GM18868 (cell line): ENCODE results near the gene ZNF268.
A peak's percentile ranks its signal among the peaks of the same experiment; 100 is the strongest.

Source experiments
- ATAC-seq: cut with Tn5 transposase; IDR thresholded peaks from one replicate; pipeline ENCODE4 v1.9.1; 2021; ENCODE audit warnings: mild to moderate bottlenecking, moderate library complexity; ENCODE audit not compliant: unreplicated experiment

The ZNF268 gene

DNA sequence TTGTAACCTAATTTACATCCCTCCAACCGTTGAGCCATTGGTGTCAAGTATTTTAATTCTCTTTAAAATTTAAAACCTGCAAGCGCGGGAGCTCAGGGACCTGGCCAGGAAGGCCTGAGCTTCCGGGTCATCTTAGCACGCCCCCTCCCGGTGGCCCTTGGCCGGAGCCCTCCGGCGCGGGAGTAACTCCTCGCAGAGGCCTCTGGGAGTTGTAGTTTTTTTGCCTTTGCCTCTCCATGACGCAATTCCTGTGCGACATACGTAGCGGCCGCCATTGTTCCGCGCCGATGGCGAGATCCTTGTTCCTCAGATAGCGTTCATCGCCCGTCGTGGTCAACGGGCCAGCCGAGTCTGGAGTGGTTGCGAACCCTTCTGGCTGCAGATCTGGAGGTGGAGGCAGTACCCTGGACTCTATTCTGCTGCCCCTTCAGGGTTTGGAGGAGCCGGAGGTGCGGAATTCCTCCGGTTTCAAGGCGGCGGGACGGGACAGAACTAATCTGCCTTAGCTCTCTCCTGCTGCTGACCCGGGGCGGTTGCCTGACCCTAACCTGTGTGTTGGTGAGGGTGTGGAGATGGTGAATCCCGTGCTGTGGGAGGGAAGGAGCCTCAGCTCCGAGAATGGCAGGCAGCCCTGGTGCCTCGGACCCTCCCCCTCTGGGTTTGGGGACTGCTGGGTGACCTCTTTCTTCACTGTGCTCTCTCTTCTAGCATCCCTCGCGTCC is at the start of gene ZNF268:
ZNF268 (plus strand) TSS at position 258 of the 722 bp plus-strand sequence. CDS start 503 bp downstream, outside the sequence.
- ATAC-seq = peak; percentile 94

- ATAC-seq = no peak
These were observed 45.5 kb upstream of the ZNF268 start for GRCh38 chr12:133135747-133136146.

DNA sequence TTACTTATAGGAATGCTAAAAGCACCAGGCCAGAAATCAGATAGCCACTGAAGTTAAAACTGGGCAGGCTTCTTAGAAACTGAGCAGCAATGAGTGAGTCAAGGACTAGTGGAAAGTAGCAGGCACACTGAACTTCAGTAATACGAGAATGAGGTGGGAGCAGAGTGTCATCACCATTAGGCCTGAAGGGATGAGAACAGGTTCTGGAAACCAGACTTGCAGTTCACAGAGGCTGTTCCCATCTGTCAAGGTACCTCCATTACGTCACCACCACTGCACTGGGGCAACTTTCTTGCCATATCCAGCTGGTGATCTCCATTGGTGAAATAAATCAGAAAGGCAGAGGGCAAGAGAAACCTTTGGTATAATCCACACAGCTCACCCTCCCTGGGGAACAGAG is 35.3 kb upstream of the ZNF268 start:
- no peak for ATAC-seq

- no peak for ATAC-seq
These were observed 25.1 kb upstream of the ZNF268 start for GRCh38 chr12:133156125-133156690.

- no peak for ATAC-seq
These were observed 15.5 kb upstream of the ZNF268 start for GRCh38 chr12:133165776-133166175.

DNA sequence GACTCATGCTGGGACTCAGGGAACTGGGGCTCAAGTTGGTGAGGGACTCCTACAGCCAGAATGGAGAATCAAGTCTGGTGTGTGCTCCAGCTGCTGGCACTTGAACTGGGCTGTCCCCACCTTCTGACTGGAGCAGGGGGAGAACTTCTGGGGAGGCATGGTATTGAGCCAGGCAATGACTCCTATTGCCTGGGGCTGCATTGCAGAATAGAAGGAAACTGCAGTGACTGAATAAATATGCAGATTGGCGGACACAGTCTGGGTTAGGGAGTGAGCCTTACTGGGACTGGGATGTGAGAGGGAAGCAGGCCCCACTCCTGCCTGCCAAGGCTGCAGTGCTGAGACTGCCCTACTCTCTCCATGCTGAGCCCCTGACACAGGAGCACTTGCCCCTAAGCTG is 8.8 kb upstream of the ZNF268 start:
- ATAC-seq = no peak

DNA sequence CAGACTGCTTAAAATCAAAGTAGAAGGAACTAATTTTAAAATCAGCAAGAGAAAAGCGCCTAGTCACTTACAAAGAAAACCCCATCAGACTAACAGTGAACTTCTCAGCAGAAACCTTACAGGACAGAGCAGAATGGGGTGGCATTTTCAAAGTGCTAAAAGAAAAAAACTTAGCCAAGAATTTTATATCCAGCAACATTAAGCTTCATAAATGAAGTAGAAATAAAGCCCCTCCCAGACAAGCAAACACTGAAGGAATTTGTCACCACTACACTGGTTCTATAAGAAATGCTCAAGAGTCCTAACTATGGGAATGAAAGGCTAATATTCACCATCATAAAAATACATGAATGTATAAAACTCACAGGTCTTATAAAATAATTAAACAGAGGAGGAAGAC is 6.4 kb upstream of the ZNF268 start:
- ATAC-seq = no peak

- ATAC-seq = no peak
These were observed 626 bp upstream of the ZNF268 start for GRCh38 chr12:133180669-133181068.

DNA sequence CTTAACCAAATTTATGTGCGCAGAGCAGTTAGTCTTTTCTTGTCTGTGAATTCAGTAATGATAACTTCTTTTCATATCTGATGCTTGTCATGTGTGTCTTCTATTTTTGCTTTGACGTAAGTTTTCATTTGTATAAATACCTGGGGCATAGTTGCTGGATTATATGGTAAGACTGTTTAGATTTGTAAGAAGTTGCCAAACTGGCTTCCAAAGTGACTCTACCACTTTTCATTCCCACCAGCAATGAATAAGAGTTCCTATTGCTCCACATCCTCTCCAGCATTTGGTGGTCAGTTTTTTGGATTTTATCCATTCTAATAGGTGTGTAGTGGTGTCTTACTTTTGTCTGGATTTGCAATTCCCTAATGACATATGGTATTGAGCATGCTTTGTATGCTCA is 8.9 kb downstream of the ZNF268 start:
- ATAC-seq = no peak

DNA sequence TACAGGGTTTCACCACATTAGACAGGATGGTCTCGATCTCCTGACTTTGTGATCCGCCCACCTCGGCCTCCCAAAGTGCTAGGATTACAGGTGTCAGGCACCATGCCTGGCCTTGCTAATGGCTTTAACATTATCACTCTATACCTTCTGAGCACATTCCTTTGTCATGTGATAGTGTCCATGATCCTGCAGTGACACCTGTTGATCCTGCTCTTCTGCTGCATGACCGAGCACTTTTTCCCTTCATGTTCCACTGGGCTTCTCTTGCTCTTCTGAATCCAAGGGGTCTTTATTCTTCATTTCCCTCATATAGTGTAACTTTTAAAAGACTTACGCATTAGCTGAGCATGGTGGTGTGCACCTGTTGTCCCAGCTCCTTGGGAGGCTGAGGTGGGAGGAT is 11.6 kb downstream of the ZNF268 start:
- no peak for ATAC-seq

DNA sequence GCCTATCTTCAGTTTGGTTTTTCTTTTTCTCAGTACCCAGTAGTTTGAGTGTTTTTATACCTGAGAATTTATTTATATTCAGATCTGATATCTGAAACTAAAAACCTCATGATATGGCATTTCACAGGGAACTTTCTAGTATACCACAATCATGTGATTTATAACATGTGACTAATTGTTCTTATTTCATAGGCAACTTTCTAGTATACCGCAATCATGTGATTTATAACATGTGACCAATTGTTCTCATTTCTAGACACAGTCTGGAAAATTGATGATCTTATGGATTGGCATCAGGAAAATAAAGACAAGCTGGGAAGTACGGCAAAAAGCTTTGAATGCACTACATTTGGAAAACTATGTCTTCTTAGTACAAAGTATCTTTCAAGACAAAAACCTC is 20.6 kb downstream of the ZNF268 start:
- ATAC-seq = no peak

- ATAC-seq = no peak
These were observed 21.4 kb downstream of the ZNF268 start for GRCh38 chr12:133202493-133203343.

DNA sequence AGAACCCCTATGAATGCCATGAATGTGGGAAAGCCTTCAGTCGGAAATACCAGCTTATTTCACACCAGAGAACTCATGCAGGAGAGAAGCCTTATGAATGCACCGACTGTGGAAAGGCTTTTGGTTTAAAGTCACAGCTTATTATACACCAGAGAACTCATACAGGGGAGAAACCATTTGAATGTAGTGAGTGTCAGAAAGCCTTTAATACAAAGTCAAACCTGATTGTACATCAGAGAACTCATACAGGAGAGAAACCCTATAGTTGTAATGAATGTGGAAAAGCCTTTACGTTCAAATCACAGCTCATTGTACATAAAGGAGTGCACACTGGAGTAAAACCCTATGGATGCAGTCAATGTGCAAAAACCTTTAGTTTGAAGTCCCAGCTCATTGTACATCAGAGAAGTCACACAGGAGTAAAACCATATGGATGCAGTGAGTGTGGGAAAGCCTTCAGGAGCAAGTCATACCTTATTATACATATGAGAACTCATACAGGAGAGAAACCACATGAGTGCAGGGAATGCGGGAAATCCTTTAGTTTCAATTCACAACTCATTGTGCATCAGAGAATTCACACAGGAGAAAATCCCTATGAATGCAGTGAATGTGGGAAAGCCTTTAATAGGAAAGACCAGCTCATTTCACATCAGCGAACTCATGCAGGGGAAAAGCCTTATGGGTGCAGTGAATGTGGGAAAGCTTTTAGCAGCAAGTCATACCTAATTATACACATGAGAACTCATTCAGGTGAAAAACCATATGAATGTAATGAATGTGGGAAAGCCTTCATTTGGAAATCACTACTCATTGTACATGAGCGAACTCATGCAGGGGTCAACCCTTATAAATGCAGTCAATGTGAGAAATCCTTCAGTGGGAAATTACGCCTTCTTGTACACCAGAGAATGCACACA is 22.3 kb downstream of the ZNF268 start:
- no peak for ATAC-seq

DNA sequence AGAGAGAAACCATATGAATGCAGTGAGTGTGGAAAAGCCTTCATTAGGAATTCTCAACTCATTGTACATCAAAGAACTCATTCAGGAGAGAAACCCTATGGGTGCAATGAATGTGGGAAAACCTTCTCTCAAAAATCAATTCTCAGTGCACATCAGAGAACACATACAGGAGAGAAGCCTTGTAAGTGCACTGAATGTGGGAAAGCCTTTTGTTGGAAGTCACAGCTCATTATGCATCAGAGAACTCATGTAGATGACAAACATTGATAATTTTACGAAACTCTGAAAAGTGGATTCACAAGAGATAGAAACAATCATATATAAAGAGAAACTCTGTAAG is 22.9 kb downstream of the ZNF268 start:
- ATAC-seq = no peak

DNA sequence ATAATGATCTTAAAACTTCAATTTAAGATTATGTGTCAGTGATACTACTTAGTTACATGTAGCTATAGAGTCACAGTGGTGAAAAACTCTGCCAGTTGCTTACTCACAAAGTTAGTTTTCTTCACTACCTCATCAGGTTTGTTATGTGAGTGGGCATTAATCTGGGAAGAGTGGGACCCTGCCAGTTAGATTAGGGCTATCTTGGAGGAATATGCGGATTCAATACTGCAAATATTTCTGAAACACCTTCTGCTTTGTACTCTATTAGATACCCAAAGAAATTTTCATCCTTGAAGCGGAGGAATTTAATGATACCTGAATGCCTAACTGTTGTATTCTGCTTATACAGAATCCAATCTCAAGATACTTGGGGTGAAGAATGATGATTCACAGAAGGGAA is 25.1 kb downstream of the ZNF268 start:
- no peak for ATAC-seq

- ATAC-seq = no peak
These were observed 34.4 kb downstream of the ZNF268 start for GRCh38 chr12:133215724-133216123.

DNA sequence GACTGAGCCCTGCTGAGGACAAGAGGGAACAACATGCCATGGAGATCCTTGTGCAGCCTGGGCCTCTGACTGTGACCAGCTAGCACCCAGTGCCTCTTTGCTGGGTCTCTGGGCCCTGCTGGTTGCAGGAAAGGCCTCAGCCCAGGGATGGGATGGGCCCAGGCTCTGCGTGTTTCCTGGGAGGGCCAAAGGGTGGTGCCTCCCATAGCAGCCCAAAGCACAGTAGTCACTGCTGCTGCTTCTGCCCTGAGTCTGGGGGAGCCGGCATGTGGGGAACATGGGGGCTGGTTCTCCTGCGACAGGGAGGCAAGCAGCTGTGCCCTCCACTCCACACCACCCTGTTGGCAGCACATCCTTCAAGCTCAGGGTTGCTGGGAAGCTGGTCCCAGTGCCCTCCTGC is 35.9 kb downstream of the ZNF268 start:
- no peak for ATAC-seq

DNA sequence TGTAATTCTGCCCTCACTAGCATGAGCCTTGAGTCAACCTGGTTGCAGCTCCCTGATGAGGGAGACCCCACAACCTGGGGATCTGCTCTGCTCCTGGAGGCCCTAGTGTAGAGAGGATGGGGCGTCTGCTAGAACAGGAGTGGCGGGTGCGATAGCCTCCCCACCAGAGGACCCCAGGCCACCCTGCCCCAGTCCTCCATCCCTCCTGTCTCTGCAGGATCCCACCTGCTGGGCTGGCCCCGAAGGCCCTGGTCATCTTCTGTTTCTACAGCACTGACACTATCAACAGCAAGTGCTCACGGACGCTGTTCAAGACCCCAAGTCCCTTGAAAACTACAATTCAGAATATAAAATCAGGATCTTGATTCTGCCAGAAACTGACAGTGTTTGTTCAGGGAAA is 39.2 kb downstream of the ZNF268 start:
- no peak for ATAC-seq

- no peak for ATAC-seq
These were observed 39.9 kb downstream of the ZNF268 start for GRCh38 chr12:133221241-133221640.

DNA sequence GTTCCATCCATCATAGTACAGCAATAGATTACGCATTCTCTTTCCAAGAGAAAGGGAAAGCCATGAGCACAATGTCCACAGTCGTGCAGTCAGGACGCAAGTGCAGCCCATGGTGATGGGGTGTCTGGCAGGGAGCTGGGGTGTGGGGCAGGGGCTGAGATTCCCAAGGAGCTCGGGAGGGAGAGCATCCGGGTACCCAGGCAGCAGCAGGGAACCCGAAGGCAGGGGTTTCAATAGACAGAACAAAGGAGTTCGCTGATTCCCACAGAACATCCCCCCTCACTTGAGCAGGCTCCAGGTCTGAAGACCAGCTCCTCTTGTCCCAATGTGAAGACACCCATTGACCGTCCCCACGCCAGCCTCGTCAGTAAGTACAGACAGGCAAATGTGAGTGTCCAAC is 40.9 kb downstream of the ZNF268 start:
- ATAC-seq = no peak

DNA sequence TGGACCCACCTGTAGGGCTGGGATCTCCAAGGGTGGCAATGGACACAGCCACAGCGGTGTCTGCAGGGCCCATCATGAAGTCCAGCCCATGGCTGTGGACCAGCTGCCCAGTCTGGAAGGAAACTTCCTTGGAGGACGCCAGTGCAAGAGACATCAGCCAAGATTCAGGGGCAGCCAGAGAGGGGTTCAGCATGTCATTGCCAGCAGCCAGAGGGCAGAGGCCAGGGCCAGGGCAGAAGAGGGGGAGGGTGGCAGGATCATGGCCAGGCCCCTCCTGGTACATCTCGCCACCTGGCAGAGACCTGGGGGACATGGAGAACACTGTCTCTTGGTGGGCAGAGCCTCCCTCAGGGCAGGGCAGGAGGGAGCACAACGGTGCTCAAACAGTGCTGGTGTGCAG is 44.2 kb downstream of the ZNF268 start:
- no peak for ATAC-seq
